IPS-15b (cell line): ENCODE measurements around the gene OR2F2.

ENCODE experiments used
- H3K27me3 ChIP-seq: one replicate; pipeline ENCODE4 v1.6.1; 2013; ENCODE audit warnings: low read length; ENCODE audit not compliant: control insufficient read depth, insufficient read depth
- H3K36me3 ChIP-seq: one replicate; pipeline ENCODE4 v1.6.1; 2013; ENCODE audit warnings: low read length; ENCODE audit not compliant: control insufficient read depth, insufficient read depth
- H3K4me1 ChIP-seq: one replicate; pipeline ENCODE4 v1.6.1; 2013; ENCODE audit warnings: mild to moderate bottlenecking, low read length; ENCODE audit not compliant: control insufficient read depth, insufficient read depth
- H3K4me3 ChIP-seq: one replicate; pipeline ENCODE4 v1.5.1; 2013; ENCODE audit warnings: low read depth, low read length
- H3K9ac ChIP-seq: one replicate; pipeline ENCODE4 v1.6.1; 2013; ENCODE audit warnings: low read depth, mild to moderate bottlenecking, low read length
- H3K9me3 ChIP-seq: one replicate; pipeline ENCODE4 v1.6.1; 2013; ENCODE audit warnings: mild to moderate bottlenecking, low read length; ENCODE audit not compliant: control insufficient read depth, insufficient read depth

OR2F2 gene

GRCh38 chr7:143929224-143929920 lies 5.7 kb upstream of the OR2F2 start:
- H3K4me1 ChIP-seq, result no peaks in the 10 kb centered on the region
- H3K36me3 ChIP-seq, result no peaks in the 10 kb centered on the region
- H3K9me3 ChIP-seq, result no peaks in the 10 kb centered on the region
- H3K9ac ChIP-seq, result no peak overlapping the region
- H3K27me3 ChIP-seq, result no peaks in the 10 kb centered on the region
- H3K4me3 ChIP-seq, result no peak overlapping the region

- Histone ChIP-seq H3K36me3 (no peaks in the 10 kb centered on the region), H3K4me3 (no peak overlapping the region), H3K9me3 (no peaks in the 10 kb centered on the region), H3K27me3 (no peaks in the 10 kb centered on the region), H3K9ac (no peak overlapping the region), H3K4me1 (no peaks in the 10 kb centered on the region)
Measured at GRCh38 chr7:143931739-143932138, 3.3 kb upstream of the OR2F2 start.

GRCh38 chr7:143936087-143937009 lies 1.3 kb downstream of the OR2F2 start:
- H3K4me3 ChIP-seq, result no peak overlapping the region
- H3K9ac ChIP-seq, result no peak overlapping the region
- no peaks in the 10 kb centered on the region for H3K27me3 ChIP-seq
- H3K4me1 ChIP-seq, result no peaks in the 10 kb centered on the region
- no peaks in the 10 kb centered on the region for H3K9me3 ChIP-seq
- no peaks in the 10 kb centered on the region for H3K36me3 ChIP-seq

GRCh38 chr7:143938379-143939243 lies 3.6 kb downstream of the OR2F2 start:
- no peak overlapping the region for H3K4me3 ChIP-seq
- H3K9ac ChIP-seq, result no peak overlapping the region
- H3K4me1 ChIP-seq, result no peaks in the 10 kb centered on the region
- no peaks in the 10 kb centered on the region for H3K36me3 ChIP-seq
- no peaks in the 10 kb centered on the region for H3K9me3 ChIP-seq
- H3K27me3 ChIP-seq, result no peaks in the 10 kb centered on the region

- Histone ChIP-seq H3K4me3 (no peak overlapping the region), H3K9ac (no peak overlapping the region), H3K27me3 (no peaks in the 10 kb centered on the region), H3K36me3 (no peaks in the 10 kb centered on the region), H3K9me3 (no peaks in the 10 kb centered on the region), H3K4me1 (no peaks in the 10 kb centered on the region)
Measured at GRCh38 chr7:143945423-143945822, 10.4 kb downstream of the OR2F2 start.

GRCh38 chr7:143947111-143947510 lies 12.1 kb downstream of the OR2F2 start:
- H3K9me3 ChIP-seq, result no peaks in the 10 kb centered on the region
- no peak overlapping the region for H3K9ac ChIP-seq
- H3K4me1 ChIP-seq, result no peaks in the 10 kb centered on the region
- no peak overlapping the region for H3K4me3 ChIP-seq
- no peaks in the 10 kb centered on the region for H3K27me3 ChIP-seq
- H3K36me3 ChIP-seq, result no peaks in the 10 kb centered on the region

GRCh38 chr7:143948733-143949132 lies 13.7 kb downstream of the OR2F2 start:
- Histone ChIP-seq H3K4me1 (no peaks in the 10 kb centered on the region), H3K4me3 (no peak overlapping the region), H3K9ac (no peak overlapping the region), H3K9me3 (no peaks in the 10 kb centered on the region), H3K36me3 (no peaks in the 10 kb centered on the region), H3K27me3 (no peaks in the 10 kb centered on the region)

- H3K9me3 ChIP-seq, result no peaks in the 10 kb centered on the region
Measured at GRCh38 chr7:143953421-143953820, 18.4 kb downstream of the OR2F2 start.

GRCh38 chr7:143954135-143954534 lies 19.1 kb downstream of the OR2F2 start:
- Histone ChIP-seq H3K4me3 (no peak overlapping the region), H3K36me3 (no peaks in the 10 kb centered on the region), H3K27me3 (no peaks in the 10 kb centered on the region), H3K4me1 (peaks cover 5% of the 10 kb centered on the region), H3K9me3 (no peaks in the 10 kb centered on the region), H3K9ac (no peak overlapping the region)

More at GRCh38 chr7:143953421-143953820, 18.4 kb downstream of the OR2F2 start:
- Histone ChIP-seq H3K4me3 (no peak overlapping the region), H3K36me3 (no peaks in the 10 kb centered on the region), H3K27me3 (no peaks in the 10 kb centered on the region), H3K4me1 (peaks cover 5% of the 10 kb centered on the region), H3K9ac (no peak overlapping the region)

GRCh38 chr7:143954544-143954943 lies 19.5 kb downstream of the OR2F2 start, which contains the start of gene OR2F1:
TSS of gene OR2F1 (plus strand) at chr7:143954844. CDS start at chr7:143959971, 5,127 bp downstream.
- no peaks in the 10 kb centered on the region for H3K9me3 ChIP-seq
- no peaks in the 10 kb centered on the region for H3K36me3 ChIP-seq
- no peaks in the 10 kb centered on the region for H3K27me3 ChIP-seq
- H3K4me3 ChIP-seq, result no peak within 1 kb of the TSS
- no peak within 1 kb of the TSS for H3K9ac ChIP-seq
- peaks cover 5% of the 10 kb centered on the region for H3K4me1 ChIP-seq

- Histone ChIP-seq H3K9me3 (no peaks in the 10 kb centered on the region), H3K9ac (no peak overlapping the region), H3K4me1 (peaks cover 5% of the 10 kb centered on the region), H3K4me3 (no peak overlapping the region), H3K36me3 (no peaks in the 10 kb centered on the region), H3K27me3 (no peaks in the 10 kb centered on the region)
Measured at GRCh38 chr7:143958781-143959180, 23.7 kb downstream of the OR2F2 start.
